NB4 (cell line): ENCODE measurements around the gene KIF1A.
A peak's percentile ranks its signal among the peaks of the same experiment; 100 is the strongest.

Experiments used
- DNase-seq: peaks from one replicate; pipeline ENCODE4 v3.0.0; 2010; ENCODE audit warnings: low read depth
- H3K4me3 ChIP-seq: one replicate; pipeline ENCODE4 v1.5.1; 2011; ENCODE audit warnings: mild to moderate bottlenecking, low read depth, low read length, moderate library complexity
- CTCF ChIP-seq: IDR thresholded peaks from one replicate; pipeline ENCODE4 v1.5.1; 2012; ENCODE audit warnings: low read depth, low read length
- MAX ChIP-seq: IDR thresholded peaks from 2 replicates; pipeline ENCODE4 v1.6.1; 2011; ENCODE audit warnings: low read depth, low read length
- MYC ChIP-seq: IDR thresholded peaks from 2 replicates; pipeline ENCODE4 v1.6.1; 2011; ENCODE audit warnings: low read depth, low read length
- POLR2A ChIP-seq: IDR thresholded peaks from 2 replicates; pipeline ENCODE4 v1.6.1; 2011; ENCODE audit warnings: mild to moderate bottlenecking; ENCODE audit not compliant: insufficient read length; ENCODE audit errors: extremely low read depth

KIF1A gene

GRCh38 chr2:240767341-240767740 lies 52.7 kb downstream of the KIF1A start:
- no peak for DNase-seq
- H3K4me3 ChIP-seq: no peak overlapping the region
- TF ChIP-seq MYC: no peak
- TF ChIP-seq CTCF: no peak
- TF ChIP-seq POLR2A: no peak

- no peak for TF ChIP-seq MYC
- TF ChIP-seq CTCF: no peak
- TF ChIP-seq POLR2A: no peak
- no peak for TF ChIP-seq MAX
- DNase-seq: no peak
- no peak overlapping the region for H3K4me3 ChIP-seq
These were observed 53.9 kb downstream of the KIF1A start for GRCh38 chr2:240766072-240766471.

- H3K4me3 ChIP-seq: no peak overlapping the region
- TF ChIP-seq MYC: no peak
- TF ChIP-seq CTCF: no peak
- TF ChIP-seq MAX: no peak
- TF ChIP-seq POLR2A: no peak
- DNase-seq: no peak
These were observed 55.0 kb downstream of the KIF1A start for GRCh38 chr2:240765007-240765406.

- DNase-seq: no peak
- no peak overlapping the region for H3K4me3 ChIP-seq
These were observed 55.4 kb downstream of the KIF1A start for GRCh38 chr2:240764605-240765004.

GRCh38 chr2:240762971-240763370 lies 57.0 kb downstream of the KIF1A start:
- no peak overlapping the region for H3K4me3 ChIP-seq
- DNase-seq: no peak
- TF ChIP-seq CTCF (no peak), MYC (no peak), MAX (no peak), POLR2A (no peak)

More at GRCh38 chr2:240764605-240765004, 55.4 kb downstream of the KIF1A start:
- TF ChIP-seq MYC (no peak), POLR2A (no peak), MAX (no peak), CTCF (no peak)

GRCh38 chr2:240762249-240762648 lies 57.8 kb downstream of the KIF1A start:
- no peak for DNase-seq
- no peak overlapping the region for H3K4me3 ChIP-seq
- 0 out of 2 replicates have a peak, but pooled peaks have one; percentile 18 for TF ChIP-seq MAX
- TF ChIP-seq CTCF: no peak
- no peak for TF ChIP-seq POLR2A
